HepG2 (cell line): ENCODE results near the gene RNF123. TPM values are rescaled to one million over a fixed set of nuclear protein-coding genes. Genes with fewer than 3 reads are reported as not detected.
"Not testable (repeated sequence)": the region's sequence is repeated elsewhere in the genome, so short reads cannot be mapped to it uniquely, and the experiment has no call there.

Source experiments
- ATAC-seq: fragments of 200-7000 bp; cut with Tn5 transposase; 3 replicates; pipeline ENCODE4 v1.9.1; 2020; ENCODE audit warnings: mild to moderate bottlenecking, moderate library complexity
- BruUV-seq: library from RNA; stranded (reverse); fragments of 400-500 nt; replicated peaks from 2 replicates; lab custom pipeline; 2021; lab: Mats Ljungman, UMichigan
- CTCF ChIA-PET: fragments of 300-600 bp; formaldehyde crosslinking; extraction: SDS; loops from one replicate; lab custom pipeline; 2021; ENCODE audit warnings: low total read pairs, inconsistent platforms, low intra/inter-chr PET ratio; lab: Yijun Ruan, JAX
- POLR2A ChIA-PET: fragments of 350-600 bp; sonication (Branson Sonifier 250); formaldehyde crosslinking; loops from one replicate; lab custom pipeline; 2020; ENCODE audit warnings: antibody characterized with exemption, inconsistent platforms; lab: Yijun Ruan, JAX
- DNase-seq: peaks from one replicate; pipeline ENCODE4 v3.0.0-alpha.2; 2015; ENCODE audit warnings: low spot score
- FAIRE-seq: peaks from 3 replicates; lab custom pipeline; 2011; peaks lifted over from hg19 to GRCh38; lab: Jason Lieb, UNC
- H2AFZ ChIP-seq: one replicate; pipeline ENCODE4 v1.6.1; 2011; ENCODE audit warnings: low read length, inconsistent platforms
- H3K27ac ChIP-seq: fragments of 300-600 bp; 3 replicates; pipeline ENCODE4 v1.8.0; 2011; ENCODE audit warnings: mixed run types, mild to moderate bottlenecking, mixed read lengths, low read length, inconsistent platforms; ENCODE audit not compliant: insufficient read depth; ENCODE audit errors: extremely low read length
- H3K27me3 ChIP-seq, 2 experiments: fragments of 200-600 bp in 1 of 2; 2 replicates in 1 of 2; 3 replicates in 1 of 2; pipeline versions ENCODE4 v1.6.0 to v1.8.0; 2011; ENCODE audit warnings: low read length in 2 of 2, mild to moderate bottlenecking in 2 of 2, moderate library complexity in 2 of 2, inconsistent platforms in 1 of 2; ENCODE audit not compliant: insufficient read depth in 2 of 2, control insufficient read depth in 1 of 2
- H3K36me3 ChIP-seq, 2 experiments: fragments of 200-600 bp in 1 of 2; replicated peaks in 1 of 2; 2 replicates in 1 of 2; 3 replicates in 1 of 2; pipeline versions ENCODE4 v1.5.1 to v1.8.0; 2011; ENCODE audit warnings: low read length in 2 of 2, inconsistent platforms in 1 of 2; ENCODE audit not compliant: insufficient read depth in 2 of 2, control insufficient read depth in 1 of 2
- H3K4me1 ChIP-seq: 2 replicates; pipeline ENCODE4 v1.5.1; 2012; ENCODE audit warnings: low read length, inconsistent platforms; ENCODE audit not compliant: insufficient read depth
- H3K4me2 ChIP-seq: 2 replicates; pipeline ENCODE4 v1.6.0; 2011; ENCODE audit warnings: low read depth, low read length, inconsistent platforms
- H3K4me3 ChIP-seq, 3 experiments: fragments of 200-600 bp in 1 of 3; sonication (generic), shearing (Covaris generic) in 1 of 3; replicated peaks in 1 of 3; 2 replicates each; pipeline ENCODE4 v1.5.1; 2011 to 2016; ENCODE audit warnings: low read length in 3 of 3, inconsistent platforms in 2 of 3, low read depth in 2 of 3, mild to moderate bottlenecking in 2 of 3, control low read depth in 1 of 3, mixed read lengths in 1 of 3; ENCODE audit not compliant: insufficient read depth in 1 of 3
- H3K79me2 ChIP-seq: one replicate; pipeline ENCODE4 v1.6.1; 2011; ENCODE audit warnings: low read length, inconsistent platforms; ENCODE audit not compliant: insufficient read depth
- H3K9ac ChIP-seq: 2 replicates; pipeline ENCODE4 v1.6.0; 2011; ENCODE audit warnings: mild to moderate bottlenecking, low read depth, low read length, inconsistent platforms; ENCODE audit not compliant: insufficient read depth
- H3K9me3 ChIP-seq: 2 replicates; pipeline ENCODE4 v1.5.1; 2012; ENCODE audit warnings: mild to moderate bottlenecking, low read length
- H4K20me1 ChIP-seq: 2 replicates; pipeline ENCODE4 v1.6.0; 2011; ENCODE audit warnings: inconsistent platforms, mild to moderate bottlenecking, low read length, moderate library complexity; ENCODE audit not compliant: insufficient read depth
- TBL1XR1 ChIP-seq: fragments of 150-350 bp; IDR thresholded peaks from 2 replicates; pipeline ENCODE4 v1.6.1; 2014; ENCODE audit warnings: borderline replicate concordance, low read length; ENCODE audit not compliant: partially characterized antibody
- ZBTB33 ChIP-seq: sonication (generic); formaldehyde crosslinking; IDR thresholded peaks from 2 replicates; pipeline ENCODE4 v1.4.0; 2020; ENCODE audit warnings: missing genetic modification reagents
- ZBTB38 ChIP-seq: sonication (generic); formaldehyde crosslinking; IDR thresholded peaks from 2 replicates; pipeline ENCODE4 v1.5.1; 2020; ENCODE audit warnings: mild to moderate bottlenecking, missing genetic modification reagents
- WGBS: methylation state at CpG from one replicate; pipeline ENCODE4 v1.1.6; 2017; ENCODE audit warnings: low lambda C conversion rate; 5-methylcytosine and 5-hydroxymethylcytosine counted together
- in situ Hi-C: cut with HindIII; loops from 2 replicates; pipeline ENCODE4 v1.10.0; 2017; ENCODE audit warnings: low pct_unique_long_range_greater_than_20kb; ENCODE audit not compliant: extremely low pct_ligation_motif_present
- intact Hi-C: fragments of 100-400 bp; cut with micrococcal nuclease; formaldehyde crosslinking; loops from one replicate; pipeline ENCODE4 v1.10.0; 2022; ENCODE audit not compliant: unreplicated experiment
- polyA plus RNA-seq, 8 experiments: library from polyadenylated mRNA; depleted of rRNA in 3 of 8; stranded (reverse) in 7 of 8; unstranded in 1 of 8; fragments of >200 nt; fragmentation: Illumina TruSeq in 4 of 8; extraction: Trizol in 4 of 8; gene quantifications; 2 replicates each; pipeline versions ENCODE4 v1.2.1 to v1.2.3, GENCODE V29; 2011 to 2016; ENCODE audit warnings: low read depth in 4 of 8, missing spikeins in 1 of 8, mixed read lengths in 1 of 8; ENCODE audit not compliant: insufficient read depth in 1 of 8
- total RNA-seq, 5 experiments: library from RNA; depleted of rRNA; stranded (reverse); fragments of >200 nt; fragmentation: Illumina TruSeq; extraction: Trizol; gene quantifications; 2 replicates each; pipeline ENCODE4 v1.2.3, GENCODE V29; 2016; ENCODE audit warnings: low read depth in 1 of 5

Gene RNF123
- total and polyA plus RNA-seq, 2 of the 13 experiments (the other 11 are each of a cell fraction or from before 2014, with no cell fraction given), result 29.9 to 82.2 TPM

GRCh38 chr3:49748874-49749273, 59.5 kb downstream of the RNF123 start:
- TF ChIP-seq ZBTB33 (CRISPR knock-in tag) (peak; percentile 95), ZBTB38 (CRISPR knock-in tag) (peak; percentile 51; the same call in 1 of the 2 replicates)
- H3K4me2 ChIP-seq, H3K9me3 ChIP-seq, H3K27ac ChIP-seq, DNase-seq, ATAC-seq, H3K27me3 ChIP-seq, BruUV-seq, H3K9ac ChIP-seq, H4K20me1 ChIP-seq, in situ Hi-C loops, CTCF ChIA-PET, intact Hi-C loops, H3K4me3 ChIP-seq, H2AFZ ChIP-seq, FAIRE-seq: not testable (repeated sequence)
- Histone ChIP-seq H3K79me2 (peaks cover 51% of the 10 kb centered on the region), H3K4me1 (peaks cover 58% of the 10 kb centered on the region), H3K36me3 (peaks cover 3 to 17% of the 10 kb centered on the region in 2 experiments; a peak in 4 of 5 replicates)
- POLR2A ChIA-PET, result interaction anchor here (0.6 to 1.7 kb wide), 3 partner anchors 24 to 38 kb away, joined by 3 to 4 read pairs (median 4); partner anchors contain the start of genes GMPPB and IP6K1
- 97% methylated on average over 5 of the region's 5 CpGs for WGBS

- ATAC-seq (peak; percentile 40), FAIRE-seq (no peak)
Observed at GRCh38 chr3:49750056-49750455, 60.7 kb downstream of the RNF123 start.

More at GRCh38 chr3:49750056-49750455, 60.7 kb downstream of the RNF123 start:
- BruUV-seq, result no TSS peak
- Histone ChIP-seq H3K36me3 (peaks cover 3 to 14% of the 10 kb centered on the region in 2 experiments; a peak in 4 of 5 replicates), H3K4me3 (no peak overlapping the region), H4K20me1 (no peaks in the 10 kb centered on the region), H3K4me2 (peak overlapping the region; percentile 23), H3K9me3 (no peaks in the 10 kb centered on the region), H3K79me2 (peaks cover 56% of the 10 kb centered on the region), H3K4me1 (peaks cover 58% of the 10 kb centered on the region), H3K27me3 (no peaks in the 10 kb centered on the region), H3K27ac (peak overlapping the region; percentile 63), H2AFZ (no peak overlapping the region), H3K9ac (peak overlapping the region; percentile 30)
- intact Hi-C loops, result no loop called here
- TF ChIP-seq TBL1XR1, result no peak
- ChIA-PET CTCF (no interaction called here), POLR2A (interaction anchor here (2.2 kb wide), 1 partner anchor 36 kb away, joined by 4 read pairs; the partner anchor contains the start of gene IP6K1)
- 72% methylated on average over 4 of the region's 4 CpGs for WGBS
- in situ Hi-C loops, result no loop called here
- peak; percentile 16 for DNase-seq
